Measurements from ENCODE around the gene GALE. TPM values are rescaled to one million over a fixed set of nuclear protein-coding genes. Genes with fewer than 3 reads are reported as not detected.
A peak's percentile ranks its signal among the peaks of the same experiment; 100 is the strongest.

The GALE gene
- total and polyA plus RNA-seq, 2 of the 13 experiments (the other 11 are each of a cell fraction or from before 2014, with no cell fraction given) = 85.2 to 88.4 TPM

DNA sequence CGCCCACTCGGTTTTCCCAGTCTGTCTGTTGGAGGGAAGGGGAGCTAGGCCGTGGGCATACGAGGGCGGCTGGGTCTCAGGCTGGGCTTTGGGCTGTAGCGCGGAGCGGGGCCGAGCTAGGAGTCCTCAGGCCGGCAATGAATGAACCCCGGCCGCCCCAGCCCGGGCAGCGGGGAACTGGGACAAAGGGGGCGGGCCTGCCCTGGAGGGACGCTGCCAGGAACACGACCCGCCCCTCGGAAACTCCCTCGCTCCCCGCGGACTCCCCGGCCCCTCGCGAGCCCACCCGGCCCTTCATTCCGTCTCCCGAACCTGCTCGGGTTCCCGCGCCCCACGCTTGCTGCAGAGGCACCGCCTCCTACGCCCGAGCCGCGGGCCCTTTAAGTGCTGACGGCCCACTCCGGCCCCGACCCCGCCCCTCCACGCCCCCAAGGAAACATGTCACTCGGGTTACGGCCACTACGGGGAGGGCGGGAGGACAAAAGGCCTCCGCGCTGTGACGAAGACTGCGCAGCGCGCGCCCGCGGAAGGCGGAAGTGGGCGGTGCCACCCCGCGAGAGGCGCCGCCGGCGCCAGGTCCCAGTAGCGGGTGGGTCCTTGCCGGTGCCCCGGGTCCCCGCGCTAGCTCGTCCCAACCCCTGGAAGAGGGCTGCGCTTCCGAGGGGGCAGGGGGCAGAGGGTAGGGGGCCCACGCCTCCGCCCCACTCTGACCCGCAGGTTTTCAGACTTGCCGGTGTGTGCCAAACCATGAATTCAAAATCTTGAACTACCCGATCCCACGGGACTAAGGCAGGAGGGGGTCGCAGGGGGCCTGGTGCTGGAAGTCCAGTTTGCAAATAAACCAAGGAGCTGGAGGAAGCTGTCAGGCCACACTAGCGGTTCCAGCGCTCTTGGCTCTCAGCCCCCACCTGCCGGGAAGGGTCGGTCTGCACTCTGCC lies at the start of gene GALE (continued):
- TF ChIP-seq MAFG (CRISPR knock-in tag; IDR thresholded peaks at IDR 0.05) = no peak
- peak; percentile 60; the same call in 1 of the 2 replicates for TF ChIP-seq HNRNPUL1 (IDR thresholded peaks at IDR 0.05; ENCODE audit: low read depth, low read length)
- TF ChIP-seq MATR3 (CRISPR knock-in tag; IDR thresholded peaks at IDR 0.05) = no peak
- 0 out of 2 replicates have a peak, but pooled peaks have one; percentile 30 for TF ChIP-seq SMAD1 (CRISPR knock-in tag; IDR thresholded peaks at IDR 0.05; ENCODE audit: borderline replicate concordance, low read depth)
- TF ChIP-seq SPEN (CRISPR knock-in tag; IDR thresholded peaks at IDR 0.05; ENCODE audit: low read depth) = peak; percentile 87
- TF ChIP-seq NFE2 (CRISPR knock-in tag; IDR thresholded peaks at IDR 0.05) = no peak
- no peak for TF ChIP-seq TARDBP (CRISPR knock-in tag; IDR thresholded peaks at IDR 0.05)
- TF ChIP-seq ZFP41 (CRISPR knock-in tag; IDR thresholded peaks at IDR 0.05; ENCODE audit: borderline replicate concordance) = no peak
- TF ChIP-seq, protein P1, sequence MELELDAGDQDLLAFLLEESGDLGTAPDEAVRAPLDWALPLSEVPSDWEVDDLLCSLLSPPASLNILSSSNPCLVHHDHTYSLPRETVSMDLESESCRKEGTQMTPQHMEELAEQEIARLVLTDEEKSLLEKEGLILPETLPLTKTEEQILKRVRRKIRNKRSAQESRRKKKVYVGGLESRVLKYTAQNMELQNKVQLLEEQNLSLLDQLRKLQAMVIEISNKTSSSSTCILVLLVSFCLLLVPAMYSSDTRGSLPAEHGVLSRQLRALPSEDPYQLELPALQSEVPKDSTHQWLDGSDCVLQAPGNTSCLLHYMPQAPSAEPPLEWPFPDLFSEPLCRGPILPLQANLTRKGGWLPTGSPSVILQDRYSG (CRISPR knock-in tag; IDR thresholded peaks at IDR 0.05) = no peak
- TF ChIP-seq, protein P2, sequence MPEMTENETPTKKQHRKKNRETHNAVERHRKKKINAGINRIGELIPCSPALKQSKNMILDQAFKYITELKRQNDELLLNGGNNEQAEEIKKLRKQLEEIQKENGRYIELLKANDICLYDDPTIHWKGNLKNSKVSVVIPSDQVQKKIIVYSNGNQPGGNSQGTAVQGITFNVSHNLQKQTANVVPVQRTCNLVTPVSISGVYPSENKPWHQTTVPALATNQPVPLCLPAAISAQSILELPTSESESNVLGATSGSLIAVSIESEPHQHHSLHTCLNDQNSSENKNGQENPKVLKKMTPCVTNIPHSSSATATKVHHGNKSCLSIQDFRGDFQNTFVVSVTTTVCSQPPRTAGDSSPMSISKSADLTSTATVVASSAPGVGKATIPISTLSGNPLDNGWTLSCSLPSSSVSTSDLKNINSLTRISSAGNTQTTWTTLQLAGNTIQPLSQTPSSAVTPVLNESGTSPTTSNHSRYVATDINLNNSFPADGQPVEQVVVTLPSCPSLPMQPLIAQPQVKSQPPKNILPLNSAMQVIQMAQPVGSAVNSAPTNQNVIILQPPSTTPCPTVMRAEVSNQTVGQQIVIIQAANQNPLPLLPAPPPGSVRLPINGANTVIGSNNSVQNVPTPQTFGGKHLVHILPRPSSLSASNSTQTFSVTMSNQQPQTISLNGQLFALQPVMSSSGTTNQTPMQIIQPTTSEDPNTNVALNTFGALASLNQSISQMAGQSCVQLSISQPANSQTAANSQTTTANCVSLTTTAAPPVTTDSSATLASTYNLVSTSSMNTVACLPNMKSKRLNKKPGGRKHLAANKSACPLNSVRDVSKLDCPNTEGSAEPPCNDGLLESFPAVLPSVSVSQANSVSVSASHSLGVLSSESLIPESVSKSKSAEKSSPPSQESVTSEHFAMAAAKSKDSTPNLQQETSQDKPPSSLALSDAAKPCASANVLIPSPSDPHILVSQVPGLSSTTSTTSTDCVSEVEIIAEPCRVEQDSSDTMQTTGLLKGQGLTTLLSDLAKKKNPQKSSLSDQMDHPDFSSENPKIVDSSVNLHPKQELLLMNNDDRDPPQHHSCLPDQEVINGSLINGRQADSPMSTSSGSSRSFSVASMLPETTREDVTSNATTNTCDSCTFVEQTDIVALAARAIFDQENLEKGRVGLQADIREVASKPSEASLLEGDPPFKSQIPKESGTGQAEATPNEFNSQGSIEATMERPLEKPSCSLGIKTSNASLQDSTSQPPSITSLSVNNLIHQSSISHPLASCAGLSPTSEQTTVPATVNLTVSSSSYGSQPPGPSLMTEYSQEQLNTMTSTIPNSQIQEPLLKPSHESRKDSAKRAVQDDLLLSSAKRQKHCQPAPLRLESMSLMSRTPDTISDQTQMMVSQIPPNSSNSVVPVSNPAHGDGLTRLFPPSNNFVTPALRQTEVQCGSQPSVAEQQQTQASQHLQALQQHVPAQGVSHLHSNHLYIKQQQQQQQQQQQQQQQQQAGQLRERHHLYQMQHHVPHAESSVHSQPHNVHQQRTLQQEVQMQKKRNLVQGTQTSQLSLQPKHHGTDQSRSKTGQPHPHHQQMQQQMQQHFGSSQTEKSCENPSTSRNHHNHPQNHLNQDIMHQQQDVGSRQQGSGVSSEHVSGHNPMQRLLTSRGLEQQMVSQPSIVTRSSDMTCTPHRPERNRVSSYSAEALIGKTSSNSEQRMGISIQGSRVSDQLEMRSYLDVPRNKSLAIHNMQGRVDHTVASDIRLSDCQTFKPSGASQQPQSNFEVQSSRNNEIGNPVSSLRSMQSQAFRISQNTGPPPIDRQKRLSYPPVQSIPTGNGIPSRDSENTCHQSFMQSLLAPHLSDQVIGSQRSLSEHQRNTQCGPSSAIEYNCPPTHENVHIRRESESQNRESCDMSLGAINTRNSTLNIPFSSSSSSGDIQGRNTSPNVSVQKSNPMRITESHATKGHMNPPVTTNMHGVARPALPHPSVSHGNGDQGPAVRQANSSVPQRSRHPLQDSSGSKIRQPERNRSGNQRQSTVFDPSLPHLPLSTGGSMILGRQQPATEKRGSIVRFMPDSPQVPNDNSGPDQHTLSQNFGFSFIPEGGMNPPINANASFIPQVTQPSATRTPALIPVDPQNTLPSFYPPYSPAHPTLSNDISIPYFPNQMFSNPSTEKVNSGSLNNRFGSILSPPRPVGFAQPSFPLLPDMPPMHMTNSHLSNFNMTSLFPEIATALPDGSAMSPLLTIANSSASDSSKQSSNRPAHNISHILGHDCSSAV (CRISPR knock-in tag; IDR thresholded peaks at IDR 0.05; ENCODE audit: borderline replicate concordance) = no peak; the same call in 1 of the 2 replicates
- TF ChIP-seq, protein P3, sequence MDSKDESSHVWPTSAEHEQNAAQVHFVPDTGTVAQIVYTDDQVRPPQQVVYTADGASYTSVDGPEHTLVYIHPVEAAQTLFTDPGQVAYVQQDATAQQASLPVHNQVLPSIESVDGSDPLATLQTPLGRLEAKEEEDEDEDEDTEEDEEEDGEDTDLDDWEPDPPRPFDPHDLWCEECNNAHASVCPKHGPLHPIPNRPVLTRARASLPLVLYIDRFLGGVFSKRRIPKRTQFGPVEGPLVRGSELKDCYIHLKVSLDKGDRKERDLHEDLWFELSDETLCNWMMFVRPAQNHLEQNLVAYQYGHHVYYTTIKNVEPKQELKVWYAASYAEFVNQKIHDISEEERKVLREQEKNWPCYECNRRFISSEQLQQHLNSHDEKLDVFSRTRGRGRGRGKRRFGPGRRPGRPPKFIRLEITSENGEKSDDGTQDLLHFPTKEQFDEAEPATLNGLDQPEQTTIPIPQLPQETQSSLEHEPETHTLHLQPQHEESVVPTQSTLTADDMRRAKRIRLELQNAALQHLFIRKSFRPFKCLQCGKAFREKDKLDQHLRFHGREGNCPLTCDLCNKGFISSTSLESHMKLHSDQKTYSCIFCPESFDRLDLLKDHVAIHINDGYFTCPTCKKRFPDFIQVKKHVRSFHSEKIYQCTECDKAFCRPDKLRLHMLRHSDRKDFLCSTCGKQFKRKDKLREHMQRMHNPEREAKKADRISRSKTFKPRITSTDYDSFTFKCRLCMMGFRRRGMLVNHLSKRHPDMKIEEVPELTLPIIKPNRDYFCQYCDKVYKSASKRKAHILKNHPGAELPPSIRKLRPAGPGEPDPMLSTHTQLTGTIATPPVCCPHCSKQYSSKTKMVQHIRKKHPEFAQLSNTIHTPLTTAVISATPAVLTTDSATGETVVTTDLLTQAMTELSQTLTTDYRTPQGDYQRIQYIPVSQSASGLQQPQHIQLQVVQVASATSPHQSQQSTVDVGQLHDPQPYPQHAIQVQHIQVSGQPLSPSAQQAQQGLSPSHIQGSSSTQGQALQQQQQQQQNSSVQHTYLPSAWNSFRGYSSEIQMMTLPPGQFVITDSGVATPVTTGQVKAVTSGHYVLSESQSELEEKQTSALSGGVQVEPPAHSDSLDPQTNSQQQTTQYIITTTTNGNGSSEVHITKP (CRISPR knock-in tag; IDR thresholded peaks at IDR 0.05; ENCODE audit: low read depth) = no peak; the same call in 1 of the 2 replicates
- no peak for TF ChIP-seq TEF (CRISPR knock-in tag; IDR thresholded peaks at IDR 0.05)
- TF ChIP-seq RNF2 (conservative IDR thresholded peaks at IDR 0.05; ENCODE audit: low read depth) = no peak
- no peak for TF ChIP-seq NBN (conservative IDR thresholded peaks at IDR 0.05)
- TF ChIP-seq RFXAP (CRISPR knock-in tag; IDR thresholded peaks at IDR 0.05; ENCODE audit: borderline replicate concordance) = no peak
